ENCODE results near the gene MASP1. TPM values are rescaled to one million over a fixed set of nuclear protein-coding genes. Genes with fewer than 3 reads are reported as not detected.

MASP1 gene
- total RNA-seq, 2 donors from 2014 or later, result 0.52 to 11.1 TPM

DNA sequence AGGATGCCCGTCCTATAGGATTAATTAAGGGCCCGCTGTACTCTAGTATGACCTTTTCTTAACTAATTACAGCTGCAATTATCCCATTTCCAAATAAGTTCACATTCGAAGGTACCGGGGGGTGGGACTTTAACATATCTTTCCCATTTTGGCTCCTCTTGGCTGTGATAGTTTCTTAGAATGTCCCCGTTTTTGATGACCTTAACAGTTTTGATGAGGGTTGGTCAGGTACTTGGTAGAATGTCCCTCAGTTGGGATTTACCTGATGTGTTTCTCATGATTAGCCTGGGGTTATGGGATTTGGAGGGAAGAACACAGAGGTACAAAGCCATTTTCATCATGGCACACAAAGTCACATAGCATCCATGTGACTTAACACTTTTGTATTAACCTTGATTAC is 76.1 kb downstream of the MASP1 start:
- intact Hi-C loops (cut with DNase I), result loop anchor here (5.0 kb wide), 1 partner anchor 497 kb away; no protein-coding TSS in a partner anchor
- TF ChIP-seq, protein P1, sequence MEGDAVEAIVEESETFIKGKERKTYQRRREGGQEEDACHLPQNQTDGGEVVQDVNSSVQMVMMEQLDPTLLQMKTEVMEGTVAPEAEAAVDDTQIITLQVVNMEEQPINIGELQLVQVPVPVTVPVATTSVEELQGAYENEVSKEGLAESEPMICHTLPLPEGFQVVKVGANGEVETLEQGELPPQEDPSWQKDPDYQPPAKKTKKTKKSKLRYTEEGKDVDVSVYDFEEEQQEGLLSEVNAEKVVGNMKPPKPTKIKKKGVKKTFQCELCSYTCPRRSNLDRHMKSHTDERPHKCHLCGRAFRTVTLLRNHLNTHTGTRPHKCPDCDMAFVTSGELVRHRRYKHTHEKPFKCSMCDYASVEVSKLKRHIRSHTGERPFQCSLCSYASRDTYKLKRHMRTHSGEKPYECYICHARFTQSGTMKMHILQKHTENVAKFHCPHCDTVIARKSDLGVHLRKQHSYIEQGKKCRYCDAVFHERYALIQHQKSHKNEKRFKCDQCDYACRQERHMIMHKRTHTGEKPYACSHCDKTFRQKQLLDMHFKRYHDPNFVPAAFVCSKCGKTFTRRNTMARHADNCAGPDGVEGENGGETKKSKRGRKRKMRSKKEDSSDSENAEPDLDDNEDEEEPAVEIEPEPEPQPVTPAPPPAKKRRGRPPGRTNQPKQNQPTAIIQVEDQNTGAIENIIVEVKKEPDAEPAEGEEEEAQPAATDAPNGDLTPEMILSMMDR (IDR thresholded peaks at IDR 0.05), result no peak
- no peak overlapping the region for H3K4me3 ChIP-seq
- no peak overlapping the region for H3K9ac ChIP-seq (ENCODE audit: low read depth in 2 of 2, low read length in 2 of 2)
- DNase-seq, result no peak
- H3K27ac ChIP-seq, result no peak overlapping the region
- H3K36me3 ChIP-seq, result no peaks in the 10 kb centered on the region
- no peaks in the 10 kb centered on the region for H3K9me3 ChIP-seq
- no peaks in the 10 kb centered on the region for H3K27me3 ChIP-seq
- H3K4me1 ChIP-seq, result no peaks in the 10 kb centered on the region

DNA sequence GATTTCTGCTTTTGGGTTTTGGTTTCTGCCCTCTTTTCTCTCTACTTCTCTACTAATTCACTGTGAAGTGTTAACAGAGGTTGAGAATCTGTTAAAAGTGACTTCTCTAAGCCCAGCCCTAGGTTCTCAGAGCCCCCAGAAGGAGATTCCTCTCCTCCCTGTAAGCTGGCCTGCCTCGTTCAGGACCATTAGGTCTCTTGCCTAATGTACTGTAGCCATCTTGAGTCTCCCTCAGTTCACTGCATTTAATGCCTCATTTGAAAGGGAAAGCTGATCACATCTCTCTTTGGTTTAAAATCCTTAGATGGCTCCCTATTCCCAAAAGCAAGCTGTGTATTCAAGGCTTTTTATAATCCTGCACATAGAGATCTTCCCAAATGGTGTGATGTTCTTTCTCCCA is 77.9 kb downstream of the MASP1 start:
- Histone ChIP-seq H3K4me1 (no peaks in the 10 kb centered on the region), H3K27ac (no peak overlapping the region), H3K9ac (ENCODE audit: low read depth in 2 of 2, low read length in 2 of 2) (no peak overlapping the region), H3K9me3 (no peaks in the 10 kb centered on the region), H3K4me3 (no peak overlapping the region), H3K27me3 (no peaks in the 10 kb centered on the region), H3K36me3 (no peaks in the 10 kb centered on the region)
- DNase-seq, result no peak
- intact Hi-C loops (cut with DNase I), result no loop called here
- TF ChIP-seq, protein P1 (IDR thresholded peaks at IDR 0.05), result no peak

DNA sequence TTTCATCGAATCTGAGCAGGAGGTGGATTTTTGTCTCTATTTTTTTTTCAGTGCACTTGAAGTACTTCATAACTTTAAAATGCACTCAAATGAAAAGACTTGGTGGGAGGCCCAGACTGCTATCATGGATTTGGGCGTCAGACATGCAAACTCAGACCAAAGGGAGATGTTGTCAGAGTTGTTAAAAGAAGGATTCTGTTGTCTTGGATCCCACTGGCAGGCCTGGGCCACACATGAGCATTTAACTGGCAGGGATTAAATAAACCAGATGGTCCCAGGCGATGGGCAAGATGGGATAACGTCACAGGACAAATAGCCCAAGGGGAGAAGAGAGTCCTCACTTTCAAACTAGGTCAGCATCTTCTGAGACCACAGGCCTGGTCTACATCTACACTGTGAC is 78.8 kb downstream of the MASP1 start:
- H3K4me1 ChIP-seq, result no peaks in the 10 kb centered on the region

DNA sequence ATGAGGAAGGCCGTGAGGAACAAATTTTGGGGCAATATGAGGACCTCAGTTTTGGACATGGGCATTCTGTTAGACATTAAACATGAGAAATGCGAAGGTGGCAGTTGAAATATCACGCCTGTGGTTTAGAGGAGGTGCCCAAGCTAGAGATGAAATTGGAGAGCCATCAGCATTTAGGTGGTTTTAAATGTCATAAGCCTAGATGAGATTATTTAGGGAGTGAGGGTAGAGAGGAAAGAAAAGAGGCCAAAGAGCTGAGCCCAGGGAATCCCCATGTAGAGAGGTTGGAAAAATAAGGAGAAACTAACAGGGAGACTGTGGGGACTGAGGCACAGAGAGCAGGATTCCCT is 79.4 kb downstream of the MASP1 start:
- Histone ChIP-seq H3K9ac (ENCODE audit: low read depth in 2 of 2, low read length in 2 of 2) (no peak overlapping the region), H3K27me3 (no peaks in the 10 kb centered on the region), H3K4me1 (no peaks in the 10 kb centered on the region), H3K4me3 (no peak overlapping the region), H3K36me3 (no peaks in the 10 kb centered on the region), H3K9me3 (no peaks in the 10 kb centered on the region), H3K27ac (no peak overlapping the region)
- no peak for DNase-seq
- TF ChIP-seq, protein P1 (IDR thresholded peaks at IDR 0.05), result no peak
- intact Hi-C loops (cut with DNase I), result no loop called here

More for the DNA sequence above, 78.8 kb downstream of the MASP1 start:
- intact Hi-C loops (cut with DNase I), result no loop called here
- Histone ChIP-seq H3K27ac (no peak overlapping the region), H3K36me3 (no peaks in the 10 kb centered on the region), H3K27me3 (no peaks in the 10 kb centered on the region), H3K4me3 (no peak overlapping the region), H3K9ac (ENCODE audit: low read depth in 2 of 2, low read length in 2 of 2) (no peak overlapping the region), H3K9me3 (no peaks in the 10 kb centered on the region)
- TF ChIP-seq, protein P1 (IDR thresholded peaks at IDR 0.05), result no peak
- DNase-seq, result no peak

DNA sequence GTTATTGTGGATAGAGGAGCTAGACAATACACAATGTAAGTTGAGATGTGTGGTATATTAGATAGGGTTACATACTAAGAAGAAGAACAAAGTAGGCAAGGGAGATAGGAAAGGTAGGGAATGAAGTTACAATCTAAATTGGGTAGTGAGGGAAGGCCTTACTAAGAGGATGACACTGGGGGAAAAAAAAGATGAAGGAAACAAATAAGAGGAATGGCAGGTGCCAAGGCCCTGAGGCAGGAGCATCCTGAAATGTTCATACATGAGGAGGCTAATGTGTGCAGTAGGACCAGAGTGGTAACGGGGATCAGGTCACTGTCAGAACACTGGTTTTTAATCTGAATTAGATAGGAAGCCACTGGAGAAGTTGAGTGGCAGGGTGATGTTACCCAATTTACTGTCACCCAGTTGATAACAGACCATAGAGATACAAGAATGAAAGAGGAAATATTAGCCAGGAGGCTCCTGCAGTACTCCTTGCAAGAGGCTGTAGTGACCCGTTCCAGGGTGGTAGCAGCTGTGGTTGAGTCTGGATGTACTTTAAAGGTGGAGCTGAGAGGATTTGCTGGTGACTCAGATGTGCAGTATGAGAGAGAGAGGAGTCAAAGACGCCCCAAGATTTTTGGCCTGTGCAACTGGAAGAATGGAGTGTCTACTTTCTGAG is 79.9 kb downstream of the MASP1 start:
- Histone ChIP-seq H3K27ac (no peak overlapping the region), H3K9ac (ENCODE audit: low read depth in 2 of 2, low read length in 2 of 2) (no peak overlapping the region), H3K27me3 (no peaks in the 10 kb centered on the region), H3K36me3 (no peaks in the 10 kb centered on the region), H3K4me1 (no peaks in the 10 kb centered on the region), H3K9me3 (no peaks in the 10 kb centered on the region), H3K4me3 (no peak overlapping the region)
- TF ChIP-seq, protein P1 (IDR thresholded peaks at IDR 0.05), result no peak
- DNase-seq, result no peak
- intact Hi-C loops (cut with DNase I), result no loop called here
